HG03342 (cell line): Measurements from ENCODE around the gene PYY.

Experiments
- ATAC-seq: cut with Tn5 transposase; IDR thresholded peaks from one replicate; pipeline ENCODE4 v1.9.1; 2021; ENCODE audit warnings: mild to moderate bottlenecking, moderate library complexity; ENCODE audit not compliant: unreplicated experiment

The PYY gene

DNA sequence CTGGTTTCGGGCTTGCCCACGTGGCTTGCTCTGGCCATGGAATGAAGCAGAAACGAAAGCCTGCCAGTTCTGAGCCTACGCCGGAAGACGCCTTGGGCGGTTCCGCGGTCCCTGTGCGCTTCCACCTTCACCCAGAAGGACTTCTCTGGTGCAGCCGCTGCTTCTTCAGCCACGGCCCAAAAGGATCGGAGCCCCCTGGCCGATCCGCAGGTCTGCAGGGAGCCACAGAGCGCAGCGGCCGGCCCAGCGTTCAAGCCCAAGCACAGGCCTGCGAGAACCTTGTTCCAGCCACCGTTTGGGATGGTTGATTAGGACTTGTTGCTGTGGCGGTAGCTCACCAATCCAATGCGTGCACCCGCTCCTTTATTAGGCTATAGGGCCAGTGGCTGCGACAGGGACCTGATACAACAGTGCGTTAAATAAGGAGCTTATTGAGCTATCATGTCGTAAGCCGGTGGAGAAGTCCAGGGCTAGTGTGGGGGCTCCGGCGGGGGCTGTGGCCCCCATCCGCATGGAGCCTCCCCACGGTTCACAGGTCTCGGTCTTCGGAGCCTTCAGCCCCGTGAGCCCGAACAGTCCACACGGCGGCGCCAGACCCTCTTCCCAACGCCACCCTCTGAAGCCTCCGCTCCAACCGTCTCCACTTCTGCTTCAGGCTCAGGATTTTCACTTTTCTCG, 36.3 kb downstream of the PYY start:
- ATAC-seq: no peak

DNA sequence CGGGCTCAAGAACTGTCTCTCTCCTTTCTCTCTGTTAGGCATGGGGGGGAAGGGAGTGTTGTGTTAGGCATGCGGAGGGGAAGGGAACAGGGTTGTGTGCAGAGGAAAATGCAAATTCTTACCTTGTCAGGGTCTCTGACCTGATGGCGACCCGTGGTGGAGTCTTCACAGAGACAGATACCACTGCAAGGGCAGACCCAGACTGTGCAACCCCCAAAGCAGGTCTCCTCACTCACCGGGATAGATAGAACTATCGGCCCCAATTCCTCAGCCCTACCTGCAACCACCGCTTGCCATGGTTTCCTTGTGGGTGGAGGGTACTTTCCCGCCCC, 36.8 kb downstream of the PYY start:
- ATAC-seq: no peak

DNA sequence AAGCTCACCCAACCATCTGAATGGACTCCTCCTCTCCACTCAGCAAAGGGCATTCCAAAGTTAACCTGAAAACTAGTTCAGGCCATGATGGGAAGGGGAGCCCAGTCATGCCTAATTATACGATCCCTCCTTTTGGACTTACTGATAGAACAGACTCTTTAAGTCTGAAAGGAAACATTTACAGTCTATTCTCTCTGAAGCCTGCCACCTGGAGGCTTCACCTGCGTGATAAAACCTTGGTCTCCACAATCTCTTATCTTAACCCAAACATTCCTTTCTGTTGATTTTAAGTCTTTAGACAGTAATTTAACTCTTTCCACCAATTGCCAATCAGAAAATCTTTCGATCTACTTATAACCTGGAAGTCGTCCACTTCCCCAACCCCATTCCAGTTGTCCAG, 37.4 kb downstream of the PYY start:
- no peak for ATAC-seq

DNA sequence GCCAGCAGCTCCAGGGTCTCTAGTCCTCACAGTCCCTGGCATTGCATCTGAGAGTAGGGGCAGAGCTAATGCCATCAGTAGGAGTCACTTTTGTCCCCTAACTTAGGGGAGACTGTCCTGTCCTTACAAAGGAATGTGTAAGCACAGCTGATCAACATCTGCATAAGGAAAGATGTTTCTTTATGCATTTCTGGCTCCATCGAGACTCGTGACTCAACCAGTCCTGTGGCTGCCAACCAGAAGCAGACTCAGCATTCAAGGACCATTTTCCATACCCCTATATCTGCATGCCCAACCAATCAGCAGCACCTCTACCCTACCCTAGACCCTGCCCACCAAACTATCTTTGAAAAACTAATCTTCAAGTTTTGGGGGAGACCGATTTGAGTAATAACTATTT, 38.2 kb downstream of the PYY start:
- ATAC-seq: no peak

DNA sequence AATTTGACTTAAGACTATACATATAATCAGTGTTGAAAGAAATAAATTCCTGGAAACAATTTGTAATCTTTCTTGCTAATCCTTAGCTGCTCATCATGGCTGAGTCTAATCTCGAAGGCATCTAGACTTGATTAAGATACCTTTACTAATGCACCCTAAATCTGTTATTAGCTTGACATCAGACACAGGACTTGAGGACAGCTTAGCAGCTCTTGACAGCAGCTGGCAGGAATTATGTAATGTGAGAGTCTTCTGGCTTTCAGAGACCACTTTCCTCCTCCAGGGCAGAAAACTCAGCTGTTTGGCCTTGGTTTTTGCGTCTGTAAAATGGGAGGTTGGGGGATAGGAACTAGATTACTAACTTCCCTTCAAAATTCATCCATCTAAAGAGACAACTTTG, 39.3 kb downstream of the PYY start:
- ATAC-seq: no peak

DNA sequence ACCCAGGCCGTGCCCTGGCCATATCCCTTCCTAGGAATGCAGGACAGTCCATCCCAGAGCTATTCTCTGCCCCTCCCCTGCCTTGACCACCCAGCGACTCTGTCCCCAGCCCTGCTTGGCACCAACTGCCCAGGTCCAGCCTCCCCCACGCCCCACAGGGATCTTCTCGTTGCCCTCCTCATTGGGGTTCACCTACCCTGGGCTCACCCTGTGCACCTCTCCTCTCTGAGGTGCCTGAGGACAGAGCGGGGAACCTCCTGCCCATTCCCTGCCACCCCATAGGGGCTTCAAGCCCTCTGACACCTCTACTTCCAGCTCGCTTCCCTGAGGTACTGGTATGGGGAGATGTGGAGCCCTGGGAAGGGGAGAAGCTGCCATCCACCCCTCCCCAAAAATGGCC, 40.2 kb downstream of the PYY start:
- no peak for ATAC-seq

DNA sequence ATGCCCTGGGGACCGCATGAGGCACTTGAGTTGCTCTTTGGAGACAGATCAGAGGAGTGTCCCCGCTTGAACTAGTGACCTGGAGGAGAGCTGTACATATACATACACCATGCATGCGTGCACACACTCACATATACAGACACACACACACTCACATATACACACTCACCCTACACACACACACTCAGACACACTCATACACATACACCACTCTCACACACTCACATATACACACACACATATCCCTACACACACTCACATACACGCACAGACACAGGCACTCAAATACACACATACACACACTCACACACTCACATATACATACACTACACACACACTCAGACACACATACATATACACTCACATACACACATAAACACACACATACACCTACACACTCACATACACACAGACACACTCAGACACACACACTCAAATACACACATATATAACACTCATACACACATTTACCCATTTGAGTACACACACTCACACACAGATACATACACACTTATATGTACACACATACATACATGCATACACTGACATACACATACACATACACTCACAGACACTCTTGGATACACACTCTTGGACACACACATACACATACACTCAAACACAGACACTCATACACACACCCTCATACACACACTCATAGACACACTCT, 41.0 kb downstream of the PYY start:
- ATAC-seq: no peak

DNA sequence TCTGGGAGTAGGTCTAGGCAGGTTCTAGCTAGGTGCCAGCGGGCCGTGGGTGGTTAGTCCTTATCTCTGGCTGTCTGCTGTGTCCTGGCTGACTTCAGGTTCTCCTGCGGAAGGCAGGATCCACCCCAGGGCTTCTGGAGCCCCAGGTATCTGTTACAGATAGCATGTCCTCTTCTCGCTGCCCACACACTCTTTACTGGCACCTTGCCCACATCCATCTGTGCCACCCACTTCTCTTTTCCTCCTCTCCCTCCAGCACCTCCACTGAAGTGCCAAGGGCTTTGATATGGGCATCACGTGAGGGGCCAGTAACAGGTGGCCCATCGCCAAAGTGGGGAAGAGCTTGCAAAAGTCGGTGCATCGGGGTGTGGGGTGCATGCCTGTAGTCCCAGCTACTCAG, 41.8 kb downstream of the PYY start:
- ATAC-seq: no peak

DNA sequence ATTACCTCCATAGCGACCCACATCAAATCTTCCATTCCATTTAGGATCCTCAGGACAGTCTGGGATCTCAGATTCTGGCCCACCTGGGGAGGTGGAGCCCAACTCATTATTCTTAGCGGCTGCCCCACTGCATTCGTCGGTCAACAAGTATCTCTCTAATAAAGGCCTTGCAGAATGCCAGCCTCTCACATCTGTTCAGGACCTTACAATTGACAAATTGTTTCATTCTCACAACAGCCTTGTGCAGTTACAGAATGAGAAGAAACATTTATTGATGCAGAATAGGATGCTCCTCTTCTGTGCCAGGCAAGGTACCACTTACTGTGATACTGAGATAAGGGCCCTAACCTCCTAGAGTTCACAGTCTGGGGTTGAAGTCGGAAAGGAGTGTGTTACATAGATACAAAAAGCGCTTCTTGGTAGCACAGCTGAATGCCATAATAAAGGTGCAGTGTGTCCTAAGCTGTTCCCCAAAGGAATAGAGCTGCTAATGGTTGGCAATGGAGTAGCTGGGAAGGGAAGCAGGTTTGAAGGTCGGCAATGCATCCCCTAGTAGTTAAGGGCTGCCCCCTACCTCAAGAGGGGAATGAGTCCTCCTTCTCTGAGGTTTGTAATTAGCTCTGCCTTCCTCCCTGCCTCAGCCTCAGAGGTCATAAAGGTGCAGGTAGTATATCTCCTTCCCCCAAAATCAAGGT, 44.1 kb downstream of the PYY start:
- no peak for ATAC-seq

DNA sequence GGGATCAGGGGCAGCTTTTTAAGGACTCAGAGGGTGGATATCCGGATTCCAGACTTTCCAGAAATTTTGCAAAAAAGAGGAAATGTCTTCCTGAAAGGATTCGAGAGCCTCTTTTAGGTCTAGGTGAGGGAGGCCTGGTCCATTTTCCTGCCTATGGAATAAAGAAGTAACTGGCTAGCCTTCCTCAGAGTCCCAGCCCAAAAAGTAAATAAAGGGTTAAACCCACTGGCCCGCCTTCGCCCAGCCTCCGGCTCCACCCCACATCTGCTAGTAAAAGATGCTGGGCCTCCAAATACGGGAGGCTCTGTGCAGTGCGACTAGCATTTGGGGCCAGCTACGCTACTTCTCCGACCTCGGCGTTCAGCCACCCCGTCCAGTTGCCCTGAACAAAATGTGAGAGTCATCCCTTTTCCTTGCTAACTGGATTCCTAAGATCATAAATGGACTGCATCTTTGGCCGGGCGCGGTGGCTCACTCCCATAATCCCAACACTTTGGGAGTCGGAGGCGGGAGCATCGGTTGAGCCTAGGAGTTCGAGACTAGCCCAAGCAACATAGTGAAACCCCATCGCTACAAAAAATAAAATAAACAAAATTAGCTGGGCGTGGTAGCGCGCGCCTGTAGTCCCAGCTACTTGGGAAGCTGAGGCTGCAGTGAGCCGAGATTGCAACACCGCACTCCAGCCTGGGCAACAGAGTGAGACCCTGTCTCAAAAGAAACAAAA, 45.6 kb downstream of the PYY start:
- no peak for ATAC-seq

DNA sequence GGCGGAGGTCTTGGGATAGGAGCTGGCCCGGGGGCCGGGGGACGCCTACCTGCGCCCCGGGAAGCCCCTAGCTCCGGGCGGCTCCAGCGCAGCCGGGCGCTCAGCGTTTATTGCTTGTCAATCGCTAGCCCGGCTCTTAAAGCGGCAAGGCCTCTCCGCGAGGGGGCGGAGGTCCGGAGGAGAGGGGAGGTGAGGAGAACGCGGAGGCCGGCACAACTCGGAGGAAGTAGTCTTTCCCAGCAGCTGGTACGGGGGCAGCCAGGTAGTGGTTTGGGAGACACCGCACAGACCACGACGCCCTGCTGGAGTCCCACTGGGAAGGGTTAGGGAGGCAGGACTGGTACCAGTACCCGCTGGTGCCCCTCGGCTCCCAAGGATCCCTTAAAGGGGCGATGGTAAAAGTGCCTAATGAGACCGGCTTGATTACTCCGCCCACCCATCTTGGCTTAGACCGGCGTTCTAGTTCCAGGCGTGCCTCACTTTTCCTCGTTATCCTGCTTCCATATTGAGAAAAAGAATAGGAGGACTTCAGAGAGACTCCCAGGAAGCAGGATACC, 46.2 kb downstream of the PYY start, which contains the start of gene MPP2:
Gene MPP2, minus strand, starts transcription at position 112 of the 557 bp plus-strand sequence. CDS start 3,076 bp downstream, outside the sequence.
- ATAC-seq: no peak

DNA sequence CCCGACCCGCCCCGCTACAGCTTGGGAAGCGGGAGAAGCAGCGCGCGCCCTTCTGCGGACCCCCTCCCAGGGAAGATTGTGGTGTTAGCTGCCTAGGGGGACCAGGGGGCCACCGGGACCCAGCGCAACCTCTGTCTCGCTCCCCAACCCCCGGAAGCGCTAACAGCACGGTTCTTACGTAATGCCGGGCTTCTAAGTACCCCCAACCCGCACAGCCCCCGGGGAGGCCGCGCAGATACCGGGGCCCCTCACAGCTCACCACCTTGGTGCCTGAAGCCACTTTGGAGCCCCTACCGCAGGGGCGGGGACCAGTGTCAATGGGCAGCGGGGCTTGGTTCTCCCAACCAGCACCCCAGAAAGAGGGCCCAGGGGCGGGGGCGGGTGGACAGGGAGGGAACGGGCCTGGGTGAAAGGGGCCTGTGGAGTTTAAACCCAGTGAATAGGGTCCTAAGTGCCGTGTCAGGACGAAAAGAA, 46.8 kb downstream of the PYY start:
- no peak for ATAC-seq

DNA sequence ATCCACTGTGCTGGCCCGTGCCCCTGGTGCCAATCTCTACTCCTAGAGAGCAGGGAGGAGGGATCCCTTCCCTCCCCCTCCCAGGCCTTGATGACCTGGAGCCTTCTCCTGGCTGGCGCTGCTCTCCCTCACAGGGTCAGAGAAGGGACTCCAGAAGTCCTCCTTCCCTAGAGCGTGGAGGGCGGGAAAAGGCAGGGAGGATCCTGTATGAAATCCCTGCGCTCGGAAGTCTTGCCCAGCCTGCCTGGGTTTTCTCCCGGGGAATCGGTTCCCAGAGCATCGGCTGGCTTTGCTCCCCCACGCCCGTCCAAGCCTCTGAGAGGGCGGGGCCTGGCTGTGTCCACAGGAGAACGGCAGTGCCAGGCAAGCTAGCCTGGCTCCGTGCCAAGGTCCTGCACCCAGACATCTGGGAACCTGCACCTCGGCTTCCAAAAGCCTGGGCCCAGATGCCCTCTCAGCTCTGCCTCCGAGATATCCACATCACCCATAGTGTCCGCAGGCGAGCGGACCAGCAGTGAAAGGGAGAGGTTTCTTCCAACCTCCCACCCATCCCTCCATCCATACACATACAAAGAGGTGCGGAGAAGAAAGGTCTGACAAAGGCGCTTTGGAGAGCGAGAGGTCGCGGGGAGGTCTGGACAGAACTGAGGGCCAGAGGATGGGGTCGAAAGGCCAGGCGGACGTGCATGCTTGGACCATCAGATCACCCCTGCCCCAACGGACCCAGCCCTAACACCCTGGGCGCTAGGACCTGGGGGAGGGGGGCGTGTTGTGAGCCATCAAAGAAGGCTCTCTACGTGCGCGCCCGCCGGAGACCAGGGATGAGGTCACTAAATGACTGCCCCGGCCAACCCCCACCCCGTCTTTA, 47.5 kb downstream of the PYY start:
- ATAC-seq: no peak

DNA sequence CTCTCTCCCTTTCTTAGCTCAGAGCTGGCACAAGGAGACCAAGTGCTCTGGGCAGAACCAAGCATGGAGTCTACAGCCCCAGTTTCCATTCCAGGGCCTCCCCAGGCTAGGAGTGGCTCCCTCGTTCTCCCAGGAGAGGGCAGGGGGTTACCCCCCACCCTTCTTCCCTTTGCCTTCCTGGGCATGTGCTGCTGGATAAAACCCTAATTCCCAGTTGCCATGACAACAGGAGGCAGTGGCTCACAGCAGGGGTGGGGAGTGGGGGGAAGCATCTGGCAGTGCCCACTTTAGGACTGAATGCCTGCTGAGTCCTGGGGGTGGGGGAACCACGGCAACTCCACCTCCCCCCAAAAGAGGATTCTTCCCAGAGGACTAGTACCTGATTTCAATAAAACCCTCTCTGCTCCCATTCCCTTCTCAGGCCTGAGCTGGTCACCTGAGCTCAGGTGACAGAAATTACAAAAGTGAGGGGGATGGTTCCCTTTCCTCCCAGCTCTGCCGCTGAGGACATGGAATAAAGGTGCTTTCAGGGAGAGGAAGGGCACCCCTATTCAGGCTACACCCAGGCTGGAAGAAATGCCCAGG, 48.2 kb downstream of the PYY start:
- no peak for ATAC-seq
